ENCODE data around the gene CGA.

DNA sequence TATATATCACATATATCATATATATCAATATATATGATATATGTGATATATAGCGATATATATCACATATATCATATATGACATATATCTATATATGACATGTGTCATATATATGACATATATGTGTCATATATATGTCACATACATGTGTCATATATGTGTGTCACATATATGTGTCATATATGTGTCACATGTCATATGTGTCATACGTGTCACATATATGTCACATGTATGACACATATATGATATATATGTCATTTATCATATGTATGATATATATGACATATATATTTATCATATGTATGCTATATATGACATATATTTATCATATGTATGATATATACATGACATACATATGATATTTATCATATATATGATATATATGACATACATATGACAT, 32.8 kb upstream of the CGA start:
- TF ChIP-seq, protein P1, sequence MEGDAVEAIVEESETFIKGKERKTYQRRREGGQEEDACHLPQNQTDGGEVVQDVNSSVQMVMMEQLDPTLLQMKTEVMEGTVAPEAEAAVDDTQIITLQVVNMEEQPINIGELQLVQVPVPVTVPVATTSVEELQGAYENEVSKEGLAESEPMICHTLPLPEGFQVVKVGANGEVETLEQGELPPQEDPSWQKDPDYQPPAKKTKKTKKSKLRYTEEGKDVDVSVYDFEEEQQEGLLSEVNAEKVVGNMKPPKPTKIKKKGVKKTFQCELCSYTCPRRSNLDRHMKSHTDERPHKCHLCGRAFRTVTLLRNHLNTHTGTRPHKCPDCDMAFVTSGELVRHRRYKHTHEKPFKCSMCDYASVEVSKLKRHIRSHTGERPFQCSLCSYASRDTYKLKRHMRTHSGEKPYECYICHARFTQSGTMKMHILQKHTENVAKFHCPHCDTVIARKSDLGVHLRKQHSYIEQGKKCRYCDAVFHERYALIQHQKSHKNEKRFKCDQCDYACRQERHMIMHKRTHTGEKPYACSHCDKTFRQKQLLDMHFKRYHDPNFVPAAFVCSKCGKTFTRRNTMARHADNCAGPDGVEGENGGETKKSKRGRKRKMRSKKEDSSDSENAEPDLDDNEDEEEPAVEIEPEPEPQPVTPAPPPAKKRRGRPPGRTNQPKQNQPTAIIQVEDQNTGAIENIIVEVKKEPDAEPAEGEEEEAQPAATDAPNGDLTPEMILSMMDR (IDR thresholded peaks at IDR 0.05): no peak
- no peak for TF ChIP-seq POLR2A (IDR thresholded peaks at IDR 0.05)
- TF ChIP-seq POLR2AphosphoS5 (IDR thresholded peaks at IDR 0.05): no peak
